ENCODE data around the gene ZNF410. TPM values are rescaled to one million over a fixed set of nuclear protein-coding genes. Genes with fewer than 3 reads are reported as not detected.

ZNF410 gene
- total and polyA plus RNA-seq, 2 donors (not counting 3 experiments of a cell fraction or from before 2014, with no cell fraction given), result 21.8 to 45.0 TPM

GRCh38 chr14:73859145-73859544 lies 27.5 kb upstream of the ZNF410 start:
- Histone ChIP-seq H3K27ac (ENCODE audit: insufficient read depth, low read depth, low read length) (no peak overlapping the region), H4K20me1 (replicated peaks; ENCODE audit: control insufficient read depth, extremely low read depth, insufficient read depth, low read length) (no peaks in the 10 kb centered on the region), H3K4me1 (ENCODE audit: control insufficient read depth, extremely low read depth, insufficient read depth, low read length) (no peaks in the 10 kb centered on the region), H3K9me3 (replicated peaks; ENCODE audit: control insufficient read depth, insufficient read depth, low read length) (no peaks in the 10 kb centered on the region), H3K4me2 (ENCODE audit: insufficient read depth, low read length) (no peak overlapping the region), H3K4me3 (replicated peaks in 1 of 3; ENCODE audit: insufficient read depth in 1 of 3, low read depth in 1 of 3, low read length in 3 of 3) (no peak overlapping the region), H3K79me2 (ENCODE audit: control insufficient read depth, insufficient read depth, low read length) (no peaks in the 10 kb centered on the region), H3K9me1 (replicated peaks; ENCODE audit: control insufficient read depth, extremely low read depth, insufficient read depth, low read length) (no peaks in the 10 kb centered on the region), H2AFZ (ENCODE audit: low read depth, low read length) (no peak overlapping the region), H3K27me3 (ENCODE audit: control insufficient read depth in 2 of 2, insufficient read depth in 2 of 2, low read length in 2 of 2) (no peaks in the 10 kb centered on the region), H3K36me3 (ENCODE audit: control insufficient read depth in 2 of 2, extremely low read depth in 1 of 2, insufficient read depth in 2 of 2, low read length in 2 of 2) (no peaks in the 10 kb centered on the region), H3K9ac (replicated peaks; ENCODE audit: extremely low read depth, insufficient read depth, low read length) (no peak overlapping the region)
- dilution Hi-C loops (cut with MboI; ENCODE audit: extremely low pct_ligation_motif_present, low sequenced_read_pairs), result no loop called here
- peak; percentile 21 for FAIRE-seq
- no peak for TF ChIP-seq POLR2AphosphoS5 (IDR thresholded peaks at IDR 0.05; ENCODE audit: insufficient read depth, low read depth, low read length)
- no peak for TF ChIP-seq EZH2 (IDR thresholded peaks at IDR 0.05; ENCODE audit: borderline replicate concordance, low read depth, low read length, severe bottlenecking)
- TF ChIP-seq CTCF (IDR thresholded peaks at IDR 0.05; ENCODE audit: extremely low read depth in 1 of 2, insufficient read depth in 1 of 2, low read depth in 1 of 2, low read length in 2 of 2), result no peak
- no peak for TF ChIP-seq GATA2 (IDR thresholded peaks at IDR 0.05; ENCODE audit: insufficient read depth, insufficient read length, low read depth, low read length)
- no peak for TF ChIP-seq MAX (IDR thresholded peaks at IDR 0.05; ENCODE audit: insufficient read depth, insufficient read length)
- TF ChIP-seq JUN (IDR thresholded peaks at IDR 0.05; ENCODE audit: borderline replicate concordance, insufficient read depth, insufficient read length, low read depth), result no peak
- no peak for TF ChIP-seq POLR2A (IDR thresholded peaks at IDR 0.05; ENCODE audit: low read depth, low read length)
- no peak for TF ChIP-seq MYC (IDR thresholded peaks at IDR 0.05; ENCODE audit: low read depth, low read length)
- TF ChIP-seq FOS (IDR thresholded peaks at IDR 0.05; ENCODE audit: borderline replicate concordance, insufficient read depth, low read length), result no peak
- no TSS peak for BruUV-seq (replicated peaks)
- DNase-seq (ENCODE audit: low read depth, low spot score), result no peak
- ChIA-PET POLR2A (no interaction called here), CTCF (no interaction called here)
- intact Hi-C loops (cut with micrococcal nuclease), result no loop called here

All from endothelial cell of umbilical vein (primary cell).